GM18519 (cell line): ENCODE results near the gene GSTCD.
"Not testable (repeated sequence)": the region's sequence is repeated elsewhere in the genome, so short reads cannot be mapped to it uniquely, and the experiment has no call there.

ENCODE experiments used
- ATAC-seq: cut with Tn5 transposase; IDR thresholded peaks from one replicate; pipeline ENCODE4 v1.9.1; 2021; ENCODE audit warnings: mild to moderate bottlenecking, moderate library complexity; ENCODE audit not compliant: unreplicated experiment, low FRiP score

Gene GSTCD

GRCh38 chr4:105797225-105797624 lies 88.6 kb downstream of the GSTCD start:
- ATAC-seq, result no peak

DNA sequence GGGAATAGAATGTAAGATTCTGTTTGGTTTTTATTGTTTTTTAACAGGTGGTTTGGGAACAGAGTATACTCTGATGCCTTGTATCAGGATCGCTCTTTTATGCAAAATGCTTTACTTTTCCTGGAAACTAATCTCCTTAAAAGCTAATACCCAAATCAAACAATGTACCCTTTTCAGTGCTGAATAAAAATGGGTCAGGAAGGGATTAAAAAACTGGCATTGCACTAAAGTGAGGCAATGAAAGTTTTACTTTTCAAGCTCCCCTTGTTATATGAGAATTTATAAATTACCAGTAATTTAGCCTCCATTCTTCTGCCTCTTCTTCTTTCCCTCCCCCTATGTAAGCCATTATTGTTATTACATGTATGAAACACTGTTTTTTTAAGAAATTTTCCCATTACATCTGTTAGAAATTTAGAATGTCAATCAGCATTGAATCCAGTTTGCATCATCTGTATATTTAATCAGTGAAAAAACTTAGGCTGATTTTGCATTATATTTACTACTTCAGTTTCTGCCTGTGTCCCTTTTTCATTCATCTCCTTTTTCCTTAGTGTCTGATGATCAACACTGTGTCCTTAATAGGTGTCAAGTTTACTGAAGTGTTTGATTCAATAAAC lies 97.0 kb downstream of the GSTCD start:
- ATAC-seq, result no peak

DNA sequence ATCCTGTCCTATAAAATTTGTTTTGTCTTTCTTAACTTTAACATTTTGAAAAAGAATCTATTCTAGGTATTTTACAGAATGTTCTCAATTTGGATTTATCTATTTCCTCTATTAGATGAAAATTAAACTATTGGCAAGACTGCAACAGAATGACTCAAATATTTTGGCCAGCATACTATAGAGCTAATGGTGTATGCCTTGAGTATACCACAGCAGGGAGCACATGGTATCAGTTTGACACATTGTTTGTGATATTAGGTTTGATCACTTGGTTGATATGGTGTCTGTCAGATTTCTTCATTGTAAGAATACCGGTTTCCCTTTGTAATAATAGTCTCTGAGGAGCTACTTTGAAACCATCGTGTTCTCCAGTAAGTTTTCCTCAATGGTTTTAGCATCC lies 98.9 kb downstream of the GSTCD start:
- no peak for ATAC-seq

- no peak for ATAC-seq
These were observed 99.6 kb downstream of the GSTCD start for GRCh38 chr4:105808030-105808749.

GRCh38 chr4:105808750-105809041 lies 100.1 kb downstream of the GSTCD start:
- ATAC-seq, result no peak

DNA sequence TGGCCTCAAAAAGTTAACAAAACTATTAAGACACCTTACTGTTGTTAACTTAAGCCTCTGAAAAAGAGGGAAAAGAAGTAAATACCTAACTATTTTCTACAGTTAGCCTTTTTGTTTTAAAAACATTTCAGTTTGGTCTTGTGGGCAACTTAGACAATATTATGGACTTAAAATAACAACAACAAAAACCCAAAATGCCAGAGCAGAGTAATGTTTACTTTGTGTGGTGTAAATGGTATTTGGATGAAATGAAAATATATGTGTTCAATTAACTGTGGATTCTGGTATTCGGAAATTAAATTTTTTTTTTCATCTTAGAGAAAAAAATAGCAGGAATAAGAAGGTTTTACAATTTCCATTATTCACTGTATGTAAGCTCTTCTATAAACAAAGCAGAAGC lies 107.1 kb downstream of the GSTCD start:
- no peak for ATAC-seq

DNA sequence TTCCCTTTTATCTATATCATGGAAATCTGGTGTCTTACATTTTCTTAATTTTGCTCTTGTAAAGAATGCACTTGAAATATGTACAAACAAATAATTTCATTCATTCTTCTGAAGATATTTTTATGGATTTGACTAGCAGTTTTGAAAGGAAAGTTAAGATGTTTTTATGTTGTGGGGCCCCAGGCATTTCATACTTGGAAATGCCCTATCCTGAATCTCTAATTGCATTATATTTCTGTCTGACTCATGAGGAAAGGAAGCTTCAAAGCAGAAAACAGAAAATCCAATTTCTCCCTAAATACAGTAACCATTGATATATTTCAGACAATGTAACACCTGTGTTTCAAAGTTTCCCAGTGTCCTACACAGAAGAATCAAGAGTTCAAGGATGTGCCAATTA lies 113.5 kb downstream of the GSTCD start:
- no peak for ATAC-seq

GRCh38 chr4:105828074-105828473 lies 119.5 kb downstream of the GSTCD start:
- ATAC-seq, result no peak

DNA sequence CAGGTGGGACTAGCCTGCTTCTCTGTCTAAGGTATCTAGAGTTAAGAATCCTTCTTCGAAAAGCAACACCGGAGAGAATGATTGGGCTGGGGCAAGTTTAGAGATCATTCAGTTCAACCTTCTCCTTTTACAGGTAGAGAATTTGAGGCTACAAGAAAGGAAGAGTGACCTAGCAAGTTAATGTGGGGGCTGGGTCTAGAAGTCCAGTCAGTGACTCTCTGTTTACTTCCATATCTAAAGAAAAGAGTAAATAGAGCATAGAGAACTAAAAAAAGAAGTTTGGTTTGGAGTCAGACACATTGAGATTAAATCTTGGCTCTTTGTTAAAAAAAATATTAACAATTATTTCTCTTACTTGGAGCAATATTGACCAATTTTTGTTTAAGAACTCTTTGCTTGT lies 122.6 kb downstream of the GSTCD start:
- ATAC-seq, result no peak

DNA sequence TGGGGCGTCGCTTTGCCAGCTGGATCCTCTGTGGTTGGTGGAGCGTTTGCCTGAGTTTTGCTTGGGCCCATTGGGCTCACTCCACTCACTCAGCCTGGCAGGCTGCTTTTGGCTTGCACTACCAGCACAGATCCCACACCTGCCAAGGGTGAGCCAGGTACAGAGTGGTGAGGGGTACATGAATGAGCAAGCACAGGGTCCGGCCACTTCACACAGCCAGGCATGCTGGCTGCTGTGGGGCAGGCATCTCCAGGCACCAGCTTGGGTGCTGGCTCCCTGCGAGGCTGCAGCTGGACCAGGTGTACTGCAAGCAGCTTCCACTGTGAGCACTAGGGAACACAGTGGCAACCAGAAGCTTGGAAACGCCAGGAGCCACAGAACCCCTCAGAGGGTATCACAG lies 126.6 kb downstream of the GSTCD start:
- ATAC-seq, result no peak

- no peak for ATAC-seq
These were observed 128.0 kb downstream of the GSTCD start for GRCh38 chr4:105836537-105836936.

DNA sequence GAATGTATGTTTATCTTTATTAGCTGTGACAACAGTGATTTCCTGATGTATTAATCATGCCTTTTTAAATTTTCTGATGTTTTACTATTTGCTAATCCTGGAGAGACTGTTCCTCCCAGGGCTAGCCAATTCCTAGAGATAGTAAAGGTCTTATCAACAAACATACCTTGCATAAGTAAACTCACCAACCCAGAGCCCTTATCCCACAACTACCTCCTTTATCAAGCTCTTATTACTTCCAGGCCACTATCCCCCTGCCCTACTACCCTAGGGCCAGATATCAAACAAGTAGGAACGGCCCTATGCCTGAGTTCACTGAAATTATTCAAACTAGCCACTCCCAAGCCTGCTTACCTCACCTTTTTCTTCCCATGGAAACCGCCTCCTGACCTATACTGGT lies 128.5 kb downstream of the GSTCD start:
- no peak for ATAC-seq

- ATAC-seq, result no peak
These were observed 129.5 kb downstream of the GSTCD start for GRCh38 chr4:105838082-105838481.

GRCh38 chr4:105840426-105841174 lies 132.0 kb downstream of the GSTCD start:
- ATAC-seq, result no peak

DNA sequence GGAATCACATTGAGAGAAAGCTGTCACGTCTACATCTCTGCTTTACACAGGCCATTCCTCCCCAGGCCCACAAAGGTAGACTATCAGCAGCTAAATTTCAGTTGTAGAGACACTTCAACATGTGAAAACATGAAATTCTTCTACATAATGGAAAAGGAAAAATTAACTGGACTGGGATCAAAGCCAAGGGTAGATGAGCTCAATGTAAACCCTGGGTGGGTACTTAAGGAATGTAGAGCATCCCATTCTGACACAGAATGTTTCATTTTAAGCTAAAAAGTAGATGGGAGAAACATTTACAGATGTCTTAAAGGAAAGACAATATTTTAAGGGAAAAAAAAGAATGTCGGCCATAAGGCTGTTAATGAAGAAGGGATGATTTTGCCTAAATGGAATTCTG lies 135.4 kb downstream of the GSTCD start:
- no peak for ATAC-seq

- no peak for ATAC-seq
These were observed 137.0 kb downstream of the GSTCD start for GRCh38 chr4:105845559-105845958.

DNA sequence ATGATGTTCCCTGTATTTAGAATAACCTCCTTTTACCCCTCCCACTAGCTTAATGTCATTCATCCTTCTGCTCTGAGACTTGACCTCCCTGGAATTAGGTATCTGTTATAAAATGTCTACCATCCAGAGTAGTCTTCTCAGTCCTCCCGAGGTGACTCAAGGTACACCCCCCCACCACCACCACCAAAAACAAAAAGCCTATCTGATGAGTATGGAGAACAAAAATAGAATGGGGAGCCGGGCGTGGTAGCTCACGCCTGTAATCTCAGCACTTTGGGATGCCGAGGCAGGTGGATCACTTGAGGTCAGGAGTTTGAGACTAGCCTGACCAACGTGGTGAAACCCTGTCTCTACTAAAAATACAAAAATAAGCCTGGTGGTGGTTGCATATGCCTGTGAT lies 139.8 kb downstream of the GSTCD start:
- not testable (repeated sequence) for ATAC-seq

GRCh38 chr4:105851196-105851595 lies 142.6 kb downstream of the GSTCD start:
- no peak for ATAC-seq

DNA sequence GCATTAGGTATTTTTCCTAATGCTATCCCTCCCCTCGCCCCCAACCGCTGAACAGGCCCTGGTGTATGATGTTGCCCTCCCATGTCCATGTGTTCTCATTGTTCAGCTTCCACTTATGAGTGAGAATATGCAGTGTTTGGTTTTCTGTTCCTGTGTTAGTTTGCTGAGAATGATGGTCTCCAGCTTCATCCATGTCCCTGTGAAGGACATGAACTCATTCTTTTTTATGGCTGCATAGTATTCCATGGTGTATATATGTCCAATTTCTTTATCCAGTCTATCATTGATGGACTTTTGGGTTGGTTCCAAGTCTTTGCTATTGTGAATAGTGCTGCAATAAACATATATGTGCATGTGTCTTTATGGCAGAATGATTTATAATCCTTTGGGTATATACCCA lies 143.6 kb downstream of the GSTCD start:
- ATAC-seq, result not testable (repeated sequence)

GRCh38 chr4:105858466-105859040 lies 150.0 kb downstream of the GSTCD start:
- ATAC-seq, result no peak

- ATAC-seq, result no peak
These were observed 150.6 kb downstream of the GSTCD start for GRCh38 chr4:105859233-105859632.

- ATAC-seq, result no peak
These were observed 162.4 kb downstream of the GSTCD start for GRCh38 chr4:105870963-105871362.
